ENCODE measurements around the gene JOSD1.

JOSD1 gene

DNA sequence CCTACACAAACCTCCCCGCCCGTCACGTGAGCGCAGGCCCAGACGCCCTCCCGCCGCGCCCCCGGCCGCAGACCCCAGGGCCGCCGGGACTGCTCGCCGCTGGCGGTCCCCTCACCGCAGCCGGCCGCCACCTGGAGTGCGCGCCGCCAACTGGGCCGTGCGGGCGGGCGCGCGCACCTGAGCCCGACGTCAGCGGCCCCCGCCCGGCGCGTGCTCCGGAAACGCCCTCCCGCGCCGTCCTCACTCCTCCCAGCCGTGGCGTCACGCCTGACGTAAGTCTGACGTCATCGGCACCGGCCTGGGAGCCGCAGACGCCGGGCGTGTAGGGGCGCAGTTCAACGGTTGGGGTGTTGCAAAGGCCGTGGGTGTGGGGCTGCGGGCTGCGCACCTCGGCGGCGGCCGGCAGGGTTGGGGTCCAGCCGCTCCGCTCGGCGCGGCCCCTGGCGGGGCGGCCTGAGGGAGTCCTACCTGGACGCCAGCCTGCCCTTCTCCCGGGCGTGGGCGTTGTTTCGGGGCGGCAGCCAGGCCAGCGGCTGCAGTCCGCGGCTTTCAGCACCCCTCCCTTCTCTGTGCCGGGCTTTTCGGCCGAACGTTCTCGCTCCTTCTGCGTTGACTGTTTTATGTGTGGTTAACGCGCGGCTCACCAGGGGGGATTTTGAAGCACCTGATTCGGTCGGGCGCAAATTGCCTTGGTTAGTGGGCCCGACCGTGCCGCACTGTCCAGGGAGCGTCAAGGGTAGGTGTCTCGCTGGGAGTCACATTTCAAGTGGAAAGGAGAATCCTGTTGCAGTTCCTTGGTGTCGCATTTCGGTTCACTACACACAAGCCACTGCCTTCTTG lies at the start of gene JOSD1:
TSS of gene JOSD1 (minus strand) at position 155 of the 840 bp plus-strand sequence. CDS start 956 bp downstream, outside the sequence.
- peak; percentile 94 for DNase-seq

DNA sequence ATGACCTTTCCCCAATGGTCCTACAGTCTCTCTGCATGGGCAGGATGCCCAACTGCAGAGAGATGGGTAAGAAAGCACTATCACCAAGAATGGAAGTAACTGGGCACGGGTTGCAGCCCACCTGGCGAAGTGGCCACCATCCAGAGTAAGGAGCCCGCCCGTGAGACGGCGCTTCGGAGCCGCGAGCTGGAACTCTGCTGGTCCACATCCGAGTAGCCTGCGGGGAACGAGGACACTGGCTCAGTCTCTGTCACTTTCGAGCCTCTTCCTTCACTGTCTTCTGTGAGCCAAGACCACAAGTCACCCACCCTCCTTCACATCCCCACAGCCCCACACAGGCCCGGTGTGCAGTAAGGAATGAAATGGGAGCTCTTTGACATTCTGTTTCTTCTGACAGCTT lies 49.4 kb upstream of the JOSD1 start:
- DNase-seq = no peak

DNA sequence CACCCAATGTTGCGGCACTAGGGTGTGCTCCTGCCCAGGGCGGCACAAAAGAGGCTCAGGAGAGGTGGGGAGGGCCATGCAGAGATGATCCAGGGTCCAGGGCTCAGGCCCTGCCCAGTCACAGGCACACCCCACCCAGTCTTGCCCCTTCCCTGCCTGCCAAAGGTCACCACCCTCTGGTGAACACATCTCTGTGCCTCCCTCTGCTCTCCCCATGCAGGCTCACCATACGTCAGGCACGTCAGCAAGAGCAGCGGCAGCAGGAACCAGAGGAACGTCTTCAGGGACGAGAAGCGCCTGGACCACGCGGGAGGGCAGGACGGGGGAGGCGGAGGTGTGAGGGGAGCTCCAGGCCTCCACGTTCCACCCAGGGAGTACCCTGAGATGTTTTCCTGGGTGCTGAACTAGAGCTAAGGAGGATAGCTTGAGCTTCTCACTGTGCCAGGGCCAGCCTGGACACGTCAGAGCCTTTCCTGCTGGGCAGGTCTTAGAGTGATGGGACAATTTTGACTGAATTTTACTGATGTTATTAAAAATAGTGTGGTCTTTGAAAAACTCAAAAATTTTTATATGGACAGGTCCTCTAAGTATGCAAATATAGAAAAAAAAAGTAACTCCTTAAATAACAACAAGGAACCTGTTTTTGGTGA lies 47.9 kb upstream of the JOSD1 start:
- DNase-seq = no peak

DNA sequence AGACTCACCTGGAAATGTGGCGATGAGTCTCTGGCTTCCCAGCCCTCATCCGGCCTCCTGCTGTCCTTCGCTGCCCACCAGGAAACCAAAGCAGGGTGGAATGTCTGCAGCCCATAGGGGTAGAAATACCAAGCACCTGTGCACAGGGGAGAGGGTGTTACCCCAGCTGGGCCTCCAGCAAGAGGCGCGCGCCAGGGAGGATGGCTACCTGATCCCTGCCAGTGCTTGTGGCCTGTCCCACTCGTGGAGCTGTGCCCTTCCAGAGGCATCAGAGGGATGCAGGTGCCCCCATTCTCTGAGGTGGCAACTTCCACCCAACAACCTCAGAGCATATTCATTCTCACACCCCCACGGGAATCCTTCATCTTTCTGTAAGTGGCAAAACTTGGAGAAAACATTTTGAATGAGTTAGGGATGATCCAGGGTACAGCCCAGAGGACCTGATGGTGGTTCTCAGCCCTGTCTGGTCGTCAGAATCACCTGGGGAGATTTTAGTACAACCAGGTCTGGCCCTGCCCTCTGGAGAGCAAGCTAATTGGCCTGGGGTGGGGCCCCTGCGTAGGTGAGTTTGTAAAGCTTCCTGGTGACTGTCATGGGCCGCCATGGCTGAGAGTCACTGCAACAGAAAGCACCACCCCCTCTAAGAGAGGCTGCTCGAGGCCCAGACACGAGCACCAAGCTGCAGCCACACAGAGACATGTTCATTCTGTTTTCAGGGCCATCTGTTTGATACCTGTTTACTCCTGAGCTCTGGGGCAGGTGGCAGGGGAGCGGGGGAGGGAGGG lies 45.1 kb upstream of the JOSD1 start:
- no peak for DNase-seq

DNA sequence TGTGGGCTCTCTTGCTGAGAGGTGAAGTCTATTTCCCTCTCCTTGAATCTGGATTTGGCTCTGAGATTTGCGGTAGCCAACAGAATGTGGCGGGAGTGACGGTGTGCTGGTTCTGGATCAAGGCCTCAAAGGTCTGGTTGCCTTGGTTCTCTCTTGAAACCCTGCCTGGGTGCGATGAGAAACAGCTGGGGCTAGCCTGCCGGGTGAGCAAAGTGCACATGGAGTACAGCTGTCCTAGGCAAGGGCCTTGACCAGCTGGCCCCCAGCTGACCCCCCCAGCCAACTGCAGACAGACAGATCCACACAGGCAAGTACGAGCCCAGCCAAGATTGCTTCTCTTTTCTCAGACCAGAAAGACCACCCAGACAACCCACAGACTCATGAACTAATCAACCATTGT lies 44.2 kb upstream of the JOSD1 start:
- DNase-seq = no peak

DNA sequence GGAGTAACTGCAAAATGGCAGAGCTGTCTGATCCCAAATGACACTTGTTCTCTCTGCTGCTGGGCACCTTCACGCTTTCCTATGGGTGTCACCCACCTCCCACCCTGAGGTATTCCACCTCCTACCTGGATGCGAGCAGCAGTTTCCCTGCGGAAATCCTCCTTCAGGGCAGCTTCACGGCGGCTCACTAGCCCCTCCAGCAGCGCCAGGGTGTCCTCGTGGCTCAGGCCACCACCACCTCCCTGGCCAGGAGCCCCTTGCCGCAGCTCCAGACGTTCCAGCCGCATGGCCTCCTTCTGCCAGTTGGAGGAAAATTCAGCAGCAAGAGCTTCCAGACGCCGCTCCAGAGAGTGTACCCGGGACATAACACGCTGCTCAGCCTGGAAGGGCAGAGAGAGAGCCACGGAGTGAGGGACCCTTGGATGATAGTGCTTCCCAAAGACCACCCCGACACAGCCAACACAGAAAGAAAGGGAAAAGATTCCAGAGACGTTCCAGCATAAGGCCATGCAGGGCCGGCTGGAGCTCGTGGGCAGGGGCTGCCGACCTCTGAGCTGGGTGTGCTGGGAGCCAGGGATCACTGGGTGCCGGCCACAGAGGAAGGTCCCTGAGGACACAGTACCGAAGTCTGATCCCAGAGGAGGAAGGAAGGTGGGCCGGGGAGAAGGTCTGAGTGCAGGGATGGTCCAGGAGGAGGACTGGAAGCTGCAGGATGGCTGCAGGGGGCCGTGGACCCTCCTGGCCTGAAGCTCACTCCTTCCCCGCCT lies 41.6 kb upstream of the JOSD1 start:
- no peak for DNase-seq

DNA sequence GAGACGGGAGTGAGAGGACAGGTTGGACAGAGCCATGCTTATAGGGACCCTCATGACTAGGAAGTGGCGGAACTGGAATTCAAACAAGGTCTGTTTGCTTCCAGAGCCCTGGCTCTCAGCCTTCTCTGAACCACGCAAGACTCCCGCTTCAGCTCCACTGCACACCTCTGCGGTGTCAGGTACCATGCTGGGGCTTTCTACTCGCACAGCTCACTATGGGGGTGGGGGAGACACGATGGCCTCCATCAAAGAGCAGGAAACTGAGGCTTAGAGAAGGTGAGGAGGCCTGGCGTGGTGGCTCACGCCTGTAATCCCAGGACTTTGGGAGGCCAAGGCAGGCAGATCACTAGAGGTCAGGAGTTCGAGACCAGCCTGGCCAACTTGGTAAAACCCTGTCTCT lies 40.8 kb upstream of the JOSD1 start:
- DNase-seq = no peak

DNA sequence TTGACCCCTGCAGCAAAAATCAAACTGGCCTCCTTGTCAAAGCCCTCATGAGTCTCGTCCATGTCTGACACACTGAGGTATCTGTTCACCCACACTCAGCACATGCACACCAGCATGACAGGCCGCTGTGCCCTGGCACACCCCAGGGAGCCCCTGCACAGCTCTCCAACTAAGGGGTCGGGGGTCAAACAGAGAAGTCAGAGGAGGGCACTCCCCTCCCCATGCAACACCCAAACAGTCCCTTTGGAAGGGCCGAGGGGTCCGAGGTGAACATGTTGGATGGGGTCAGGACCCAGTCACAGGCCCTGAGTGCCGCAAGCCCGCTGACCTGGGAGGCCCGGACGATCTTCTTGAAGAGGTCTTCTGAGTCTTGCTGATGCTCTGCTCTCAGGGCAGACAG lies 40.4 kb upstream of the JOSD1 start:
- DNase-seq = no peak

DNA sequence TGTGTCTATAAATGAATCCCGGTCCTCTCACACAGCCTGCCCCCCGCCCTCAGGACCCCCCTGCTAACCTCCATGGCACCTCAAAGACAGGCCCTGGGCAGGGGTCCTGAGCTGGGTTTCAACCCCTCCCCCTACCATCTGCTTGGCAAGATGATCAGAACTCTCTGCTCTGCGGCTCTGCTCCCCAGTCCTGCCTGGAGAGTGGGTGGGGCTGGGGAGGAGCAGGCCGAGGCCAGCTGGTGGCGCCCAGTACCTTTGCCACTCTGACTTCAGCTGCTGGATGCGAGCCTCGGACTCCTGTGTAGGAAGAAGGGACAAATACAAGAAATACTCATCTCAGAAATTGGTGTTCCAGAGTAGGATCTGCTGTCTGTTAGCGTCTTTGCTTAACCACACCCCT lies 40.0 kb upstream of the JOSD1 start:
- DNase-seq = no peak

DNA sequence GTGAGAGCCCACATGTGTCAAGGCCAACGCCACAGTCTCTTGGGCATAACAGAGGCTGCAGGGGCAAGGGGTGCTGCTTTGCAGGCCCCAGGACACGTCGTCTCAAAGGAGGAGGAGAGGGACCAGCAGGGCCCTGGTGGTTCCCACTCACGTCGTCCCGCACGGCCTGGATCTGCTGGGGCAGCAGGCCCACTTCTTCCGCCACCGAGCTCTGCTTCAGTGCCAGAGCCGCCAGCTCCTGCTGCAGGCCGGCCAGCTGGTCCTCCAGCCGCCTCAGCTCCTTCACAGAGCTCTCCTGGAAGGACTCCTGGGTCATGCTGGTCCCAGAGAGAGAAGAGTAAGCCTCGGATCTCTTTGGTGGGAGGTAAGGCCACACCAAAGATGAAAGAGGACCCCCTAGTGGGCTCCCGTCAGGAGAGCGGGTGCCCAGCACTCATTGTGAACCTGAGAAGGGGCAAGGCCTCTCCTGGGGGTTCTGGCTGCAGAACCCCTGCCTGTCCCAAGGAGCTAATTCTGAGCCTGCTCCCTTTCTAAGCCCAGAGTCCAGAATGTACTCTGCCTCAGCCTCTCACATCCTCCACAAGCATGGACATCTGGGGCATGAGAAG lies 39.5 kb upstream of the JOSD1 start:
- no peak for DNase-seq

DNA sequence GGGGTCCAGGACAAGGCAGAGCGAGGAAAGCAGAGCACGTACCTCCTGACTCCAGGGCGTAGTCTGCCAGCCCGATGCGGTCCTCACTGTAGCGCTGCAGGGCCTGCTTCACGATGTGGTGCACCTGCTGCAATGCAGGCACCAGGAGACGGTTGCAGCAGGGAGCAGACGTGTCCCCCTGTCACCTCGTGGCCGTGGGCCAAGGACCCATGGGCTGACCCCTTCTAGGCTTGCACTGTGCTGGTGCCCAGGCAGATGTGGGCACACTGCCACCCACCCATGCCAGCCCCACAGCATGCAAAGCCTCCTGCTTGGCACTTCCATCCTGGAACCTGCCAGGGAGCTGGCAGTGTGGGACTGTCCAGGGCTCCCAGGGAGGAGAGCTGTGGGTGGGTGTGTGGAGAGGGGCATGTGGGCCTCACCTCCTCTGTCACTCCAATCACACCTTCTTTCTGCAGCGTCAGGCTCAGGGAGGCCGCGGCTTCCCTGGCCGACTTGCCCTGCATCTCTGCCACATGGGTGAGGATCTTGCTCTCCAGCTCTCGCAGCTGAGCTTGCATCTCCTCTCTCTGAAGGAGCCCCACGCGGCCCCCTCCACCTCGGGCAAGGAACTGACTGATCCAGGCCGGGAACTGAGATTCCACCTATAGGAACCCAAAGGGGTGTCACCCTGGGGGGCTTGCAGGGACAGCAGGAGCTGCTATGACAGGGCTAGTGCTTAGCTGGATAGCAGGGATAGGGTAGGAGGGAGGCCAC lies 38.7 kb upstream of the JOSD1 start:
- DNase-seq = no peak

DNA sequence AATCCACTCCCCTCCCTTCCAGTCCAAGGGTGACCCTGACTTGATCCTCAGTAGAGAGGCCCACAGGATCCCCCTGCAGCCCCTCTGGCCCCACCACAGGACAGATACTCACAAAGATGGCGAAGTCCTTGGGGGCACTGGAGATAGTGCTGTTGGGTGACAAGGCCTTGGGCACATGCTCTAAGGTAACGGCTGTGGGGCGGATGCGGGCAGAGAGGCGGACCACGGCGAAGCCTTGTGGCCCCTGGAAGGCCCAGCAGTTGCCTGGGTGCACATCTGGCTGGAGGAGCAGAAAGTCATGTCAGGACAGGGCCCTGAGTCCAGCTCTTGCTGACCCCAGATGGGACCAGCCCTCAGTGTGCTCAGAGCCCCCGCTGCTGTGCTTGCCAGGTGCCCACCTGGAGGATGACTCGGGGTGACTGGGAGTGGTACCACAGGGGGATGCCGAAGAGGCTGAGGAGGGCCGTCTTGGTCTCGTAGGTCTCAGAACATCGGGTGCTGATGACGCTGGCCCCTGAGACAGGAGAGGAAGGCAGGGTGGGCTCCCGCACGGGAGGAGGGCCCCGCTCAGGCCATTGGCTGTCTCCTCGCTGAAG lies 37.8 kb upstream of the JOSD1 start:
- DNase-seq = no peak

DNA sequence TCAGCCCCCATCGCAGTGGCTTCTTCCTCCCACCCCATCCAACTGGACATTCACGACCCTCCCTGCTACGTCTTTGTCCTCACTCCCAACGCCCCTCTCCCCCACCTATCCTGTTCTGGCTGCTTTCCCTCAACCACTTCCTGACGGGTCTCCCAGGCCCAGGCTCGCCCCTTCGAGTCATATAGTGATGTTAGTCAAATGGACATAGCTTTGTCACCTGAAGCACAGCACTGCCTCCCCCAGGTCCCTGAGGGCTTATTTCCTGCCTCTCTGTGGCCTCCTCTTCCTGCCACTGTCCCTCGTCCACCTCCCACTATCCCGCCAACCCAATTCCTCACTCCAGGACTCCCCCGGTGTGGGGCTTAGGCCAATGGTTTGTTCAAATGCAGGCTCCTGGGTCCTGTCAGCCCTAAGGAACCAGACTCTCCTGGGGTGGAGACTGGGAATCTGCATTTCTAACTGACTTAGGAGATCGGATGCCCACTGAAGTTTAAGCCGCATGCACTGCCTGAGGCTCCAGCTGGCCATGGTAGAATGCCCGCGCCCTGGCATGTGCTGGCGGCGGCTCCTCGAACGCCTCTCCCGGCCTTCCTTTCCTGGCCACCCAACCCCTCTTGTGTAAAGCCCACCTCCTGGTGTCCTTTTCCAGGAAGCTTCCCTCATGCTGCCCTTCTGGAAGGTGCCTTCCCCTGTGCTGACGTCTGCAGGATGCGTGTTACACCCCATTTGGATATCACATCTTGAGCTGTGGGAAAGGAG lies 36.7 kb upstream of the JOSD1 start:
- DNase-seq = peak; percentile 72

DNA sequence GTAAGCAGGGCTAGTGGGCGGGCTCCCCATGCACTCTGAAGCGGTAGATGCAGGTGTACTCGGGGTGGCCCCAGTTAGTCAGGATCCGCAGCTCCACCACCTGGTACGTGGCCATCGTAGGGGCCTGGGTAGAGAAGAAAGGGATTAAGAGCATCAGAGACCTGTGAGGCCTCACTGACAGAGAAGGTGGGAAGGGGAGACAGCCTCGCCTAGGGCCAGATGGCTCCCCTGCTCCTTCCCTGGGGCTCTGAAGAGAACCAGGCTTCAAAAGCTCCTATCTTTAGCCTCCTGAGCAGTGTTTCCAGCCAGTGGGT lies 35.5 kb upstream of the JOSD1 start:
- DNase-seq = no peak

DNA sequence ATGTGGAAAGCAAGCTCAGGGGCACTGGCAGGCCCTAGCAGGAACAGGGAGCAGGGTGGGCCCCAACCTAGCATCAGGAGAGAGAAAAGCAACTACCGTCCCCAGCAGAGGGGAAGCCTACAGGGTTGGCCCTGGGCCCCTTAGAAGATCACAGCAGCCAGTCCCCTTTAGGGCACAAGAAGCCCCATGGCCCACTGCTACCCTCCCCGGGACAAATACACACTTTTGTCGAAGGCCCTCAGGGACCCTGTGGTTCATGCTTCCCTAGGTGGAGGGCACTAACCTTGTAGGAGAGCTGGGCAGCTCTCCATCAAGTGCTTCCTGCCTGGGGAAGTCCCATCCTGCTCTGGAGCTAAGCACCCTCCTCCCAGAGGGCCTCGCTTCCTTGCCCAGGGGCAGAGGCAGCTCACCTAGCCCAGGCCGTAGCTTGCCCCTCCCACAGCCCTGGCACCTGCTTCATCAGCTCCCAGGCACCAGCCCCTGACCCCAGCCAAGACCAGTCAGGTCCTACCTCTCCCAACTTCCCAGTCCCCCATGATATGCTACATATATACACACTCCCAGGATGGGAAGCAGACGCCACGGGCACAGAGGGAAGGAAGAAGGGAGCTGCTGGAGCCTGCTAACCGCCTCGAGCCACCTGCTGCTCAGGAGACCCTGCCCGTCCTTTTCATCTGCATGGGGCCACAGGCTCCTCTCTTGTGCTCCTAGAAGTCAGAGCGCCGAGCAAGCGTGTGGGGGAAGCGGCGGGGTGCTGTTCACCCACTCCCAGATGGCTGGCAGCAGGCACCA lies 34.9 kb upstream of the JOSD1 start:
- no peak for DNase-seq

DNA sequence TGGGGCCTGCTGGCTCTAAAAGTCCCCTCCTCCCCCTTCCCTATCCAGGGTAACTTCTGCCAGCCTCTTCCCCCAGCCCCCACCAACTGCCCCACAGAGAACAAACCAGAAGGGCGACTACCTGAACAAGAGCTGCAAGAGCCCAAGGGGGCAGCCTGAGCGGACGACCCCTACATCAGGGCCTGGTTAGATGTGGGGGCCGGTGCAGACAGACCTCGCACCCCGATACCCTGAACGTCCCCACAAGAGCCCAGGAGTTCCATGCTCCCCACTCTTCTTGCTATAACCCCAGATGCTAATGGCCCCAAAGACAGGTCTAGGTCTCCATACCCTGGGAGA lies 34.4 kb upstream of the JOSD1 start:
- DNase-seq = no peak

DNA sequence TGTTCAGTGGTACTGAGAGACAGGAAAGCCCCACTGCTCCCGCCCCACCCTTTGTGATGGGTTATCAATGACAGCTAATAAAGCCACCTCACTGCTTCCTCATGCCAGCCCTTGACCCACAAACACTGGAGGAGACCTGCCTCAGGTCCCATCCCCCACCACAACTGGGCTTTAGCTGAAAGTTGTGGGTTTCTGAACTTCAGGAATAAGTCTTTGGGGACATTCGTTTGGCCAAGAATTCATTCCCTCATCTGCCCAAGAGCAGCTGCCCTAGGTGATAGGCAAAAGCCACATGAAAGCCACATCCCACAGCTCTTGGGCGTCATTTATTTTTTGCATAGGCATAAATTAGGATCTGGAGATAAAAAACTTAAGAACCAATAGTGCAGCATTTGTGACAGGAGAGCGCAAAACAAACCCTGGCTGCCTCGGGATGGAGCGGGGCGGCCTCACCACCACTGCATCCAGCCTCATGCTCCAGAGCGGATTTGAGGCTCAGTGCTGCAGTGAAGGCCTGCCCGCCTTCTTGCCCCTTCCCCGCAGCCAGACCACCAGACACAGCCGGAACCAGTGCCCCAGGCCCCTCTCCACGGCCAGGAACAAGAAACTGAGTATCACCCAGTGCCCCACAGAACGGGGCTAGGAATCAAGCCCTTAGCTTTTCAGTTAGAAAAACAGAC lies 33.8 kb upstream of the JOSD1 start:
- no peak for DNase-seq

DNA sequence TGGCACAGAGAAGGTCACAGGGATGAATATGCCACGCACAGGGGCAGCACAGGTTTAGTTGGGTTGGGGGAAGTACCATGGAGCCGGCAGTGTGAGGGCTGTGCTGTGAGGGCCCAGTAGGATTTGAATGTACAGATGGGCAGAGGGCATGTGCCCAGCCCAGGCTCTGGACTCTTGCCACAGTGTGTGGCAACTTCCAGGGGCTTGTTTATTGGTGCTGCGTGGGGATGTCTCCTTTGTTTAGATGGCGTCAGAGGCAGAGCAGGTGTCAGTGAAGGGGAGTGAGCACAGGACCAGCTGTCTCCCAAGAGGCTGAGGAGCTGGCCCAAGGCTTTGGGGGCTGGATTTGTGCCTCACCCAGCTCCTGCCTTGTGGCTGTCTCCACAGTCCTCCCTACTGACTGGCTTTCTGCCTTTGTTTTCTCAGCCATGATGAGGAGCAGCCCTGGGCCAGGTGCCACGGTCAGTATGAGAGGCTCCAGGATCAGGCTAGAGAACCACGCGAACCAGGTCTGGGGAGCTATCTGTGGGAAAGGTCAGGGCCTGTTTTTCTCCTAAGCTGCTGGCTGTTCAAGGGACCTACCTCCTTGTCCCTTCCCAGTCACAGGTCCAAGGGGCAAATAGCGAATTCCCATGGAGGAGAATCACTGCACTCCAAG lies 33.1 kb upstream of the JOSD1 start:
- DNase-seq = no peak

DNA sequence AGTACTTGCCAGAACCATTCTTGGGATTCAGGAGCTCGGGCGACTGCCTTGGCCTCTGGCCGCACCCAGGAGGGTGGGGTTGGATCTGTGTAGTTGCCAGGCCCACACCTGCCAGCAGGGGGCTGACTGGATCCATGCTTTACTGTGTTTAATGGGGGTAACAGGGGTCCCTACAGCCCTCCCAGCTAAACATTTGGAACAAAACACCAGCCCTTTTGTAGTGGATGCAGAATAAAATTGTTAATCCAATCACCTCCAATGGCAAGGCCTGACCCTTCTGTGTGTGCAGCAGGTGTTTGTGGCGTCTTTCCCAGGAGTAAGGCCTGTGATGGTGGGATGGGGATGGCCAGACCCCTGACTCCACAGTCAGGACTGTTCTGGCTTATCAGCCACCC lies 32.6 kb upstream of the JOSD1 start:
- no peak for DNase-seq
